Endothelial cell (in vitro differentiated cells): ENCODE data around the gene SPATA24. TPM values are rescaled to one million over a fixed set of nuclear protein-coding genes. Genes with fewer than 3 reads are reported as not detected.
"Not testable (repeated sequence)": the region's sequence is repeated elsewhere in the genome, so short reads cannot be mapped to it uniquely, and the experiment has no call there.

ENCODE experiments used
- DNase-seq: peaks from one replicate; pipeline ENCODE4 v3.0.0; 2021; ENCODE audit warnings: low spot score
- H3K27ac Mint-ChIP-seq: one replicate; pipeline ENCODE4 v1.8.0; 2021; ENCODE audit warnings: mixed read lengths, inconsistent platforms; ENCODE audit not compliant: unreplicated experiment
- H3K27me3 Mint-ChIP-seq: one replicate; pipeline ENCODE4 v1.8.0; 2021; ENCODE audit warnings: mild to moderate bottlenecking, moderate library complexity, mixed read lengths, inconsistent platforms; ENCODE audit not compliant: unreplicated experiment
- H3K36me3 Mint-ChIP-seq: one replicate; pipeline ENCODE4 v1.8.0; 2021; ENCODE audit warnings: mild to moderate bottlenecking, low read depth, mixed read lengths, inconsistent platforms; ENCODE audit not compliant: unreplicated experiment
- H3K4me1 Mint-ChIP-seq: one replicate; pipeline ENCODE4 v1.8.0; 2021; ENCODE audit warnings: mild to moderate bottlenecking, mixed read lengths, inconsistent platforms; ENCODE audit not compliant: unreplicated experiment
- H3K4me3 Mint-ChIP-seq: one replicate; pipeline ENCODE4 v1.8.0; 2021; ENCODE audit warnings: mild to moderate bottlenecking, mixed read lengths, inconsistent platforms; ENCODE audit not compliant: unreplicated experiment
- H3K9me3 Mint-ChIP-seq: one replicate; pipeline ENCODE4 v1.8.0; 2021; ENCODE audit warnings: mixed read lengths, inconsistent platforms; ENCODE audit not compliant: unreplicated experiment
- total RNA-seq: library from RNA; stranded (reverse); fragmentation: NEBNext Ultra II Directional; extraction: Animal tissue kit (Norgen Biotek cat#: 25700); gene quantifications from one replicate; pipeline ENCODE4 v1.2.1, GENCODE V29; 2021; ENCODE audit not compliant: unreplicated experiment
- TF ChIP-seq, protein P1 (sequence below): fragments of 200-600 bp; sonication (generic); IDR thresholded peaks from one replicate; pipeline ENCODE4 v1.5.0; 2021; ENCODE audit warnings: antibody characterized with exemption; ENCODE audit not compliant: unreplicated experiment

The SPATA24 gene
- total RNA-seq, 1 donor from 2014 or later = 7.6 TPM

- Mint-ChIP-seq H3K36me3 (no peaks in the 10 kb centered on the region), H3K9me3 (no peaks in the 10 kb centered on the region), H3K27me3 (peaks cover 6% of the 10 kb centered on the region), H3K4me3 (no peak overlapping the region), H3K27ac (peak overlapping the region; percentile 48), H3K4me1 (peaks cover 27% of the 10 kb centered on the region)
- TF ChIP-seq, protein P1, sequence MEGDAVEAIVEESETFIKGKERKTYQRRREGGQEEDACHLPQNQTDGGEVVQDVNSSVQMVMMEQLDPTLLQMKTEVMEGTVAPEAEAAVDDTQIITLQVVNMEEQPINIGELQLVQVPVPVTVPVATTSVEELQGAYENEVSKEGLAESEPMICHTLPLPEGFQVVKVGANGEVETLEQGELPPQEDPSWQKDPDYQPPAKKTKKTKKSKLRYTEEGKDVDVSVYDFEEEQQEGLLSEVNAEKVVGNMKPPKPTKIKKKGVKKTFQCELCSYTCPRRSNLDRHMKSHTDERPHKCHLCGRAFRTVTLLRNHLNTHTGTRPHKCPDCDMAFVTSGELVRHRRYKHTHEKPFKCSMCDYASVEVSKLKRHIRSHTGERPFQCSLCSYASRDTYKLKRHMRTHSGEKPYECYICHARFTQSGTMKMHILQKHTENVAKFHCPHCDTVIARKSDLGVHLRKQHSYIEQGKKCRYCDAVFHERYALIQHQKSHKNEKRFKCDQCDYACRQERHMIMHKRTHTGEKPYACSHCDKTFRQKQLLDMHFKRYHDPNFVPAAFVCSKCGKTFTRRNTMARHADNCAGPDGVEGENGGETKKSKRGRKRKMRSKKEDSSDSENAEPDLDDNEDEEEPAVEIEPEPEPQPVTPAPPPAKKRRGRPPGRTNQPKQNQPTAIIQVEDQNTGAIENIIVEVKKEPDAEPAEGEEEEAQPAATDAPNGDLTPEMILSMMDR = no peak
- DNase-seq = peak; percentile 32
Observed at GRCh38 chr5:139388198-139388821, 15.6 kb downstream of the SPATA24 start.

DNA sequence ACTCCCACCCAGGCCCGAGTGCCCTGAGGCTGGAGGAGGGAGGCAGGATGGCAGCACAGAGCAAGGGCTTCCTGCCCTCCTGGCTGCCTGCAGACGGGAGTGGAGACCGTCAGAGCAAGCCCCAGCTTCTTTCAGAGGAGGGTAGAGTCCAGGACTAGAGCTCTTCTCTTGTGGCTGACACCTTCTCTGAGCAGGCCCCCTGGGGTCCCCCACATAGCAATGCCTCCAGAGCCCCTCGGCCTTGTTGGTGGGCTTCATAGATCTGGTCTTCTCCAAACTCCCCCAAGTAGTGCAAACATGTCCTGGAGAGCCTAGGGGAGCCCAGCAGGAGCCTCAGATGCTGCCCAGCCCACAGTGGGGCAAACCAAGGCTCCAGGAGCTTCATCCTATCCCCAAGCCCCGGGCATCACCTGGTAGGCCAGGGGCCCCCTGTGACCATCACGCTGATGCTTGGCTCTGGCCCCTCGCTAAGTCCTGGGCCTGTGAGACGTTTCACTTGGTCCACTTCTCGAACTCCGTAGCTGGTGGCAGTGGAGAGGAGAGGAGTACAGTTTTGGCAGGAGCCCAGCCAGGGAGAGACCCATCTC, 16.2 kb downstream of the SPATA24 start:
- peaks cover 27% of the 10 kb centered on the region for H3K4me1 Mint-ChIP-seq
- H3K27me3 Mint-ChIP-seq = peaks cover 5% of the 10 kb centered on the region
- TF ChIP-seq, protein P1 = no peak
- no peak for DNase-seq
- no peaks in the 10 kb centered on the region for H3K36me3 Mint-ChIP-seq
- no peak overlapping the region for H3K4me3 Mint-ChIP-seq
- H3K27ac Mint-ChIP-seq = no peak overlapping the region
- H3K9me3 Mint-ChIP-seq = no peaks in the 10 kb centered on the region

- not testable (repeated sequence) for H3K27me3 Mint-ChIP-seq, H3K27ac Mint-ChIP-seq, DNase-seq, H3K4me3 Mint-ChIP-seq, H3K36me3 Mint-ChIP-seq, H3K9me3 Mint-ChIP-seq
- peaks cover 27% of the 10 kb centered on the region for H3K4me1 Mint-ChIP-seq
Observed at GRCh38 chr5:139386956-139387355, 16.9 kb downstream of the SPATA24 start.

DNA sequence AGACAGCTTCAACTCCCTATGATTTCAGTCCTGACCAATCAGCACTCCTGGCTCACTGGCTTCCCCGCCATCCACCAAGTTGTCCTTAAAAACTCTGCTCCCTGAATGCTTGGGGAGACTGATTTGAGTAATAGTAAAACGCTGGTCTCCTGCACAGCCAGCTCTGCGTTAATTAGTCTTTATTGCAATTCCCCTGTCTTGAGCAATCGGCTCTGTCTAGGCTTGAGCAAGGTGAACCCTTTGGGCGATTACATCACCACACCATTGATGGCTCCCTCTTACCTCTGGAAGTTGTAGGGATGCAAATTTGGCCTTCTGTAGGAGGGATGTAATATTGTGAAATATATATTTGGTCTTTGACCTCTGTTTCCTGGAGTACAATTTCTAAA, 17.8 kb downstream of the SPATA24 start:
- Mint-ChIP-seq H3K36me3 (no peaks in the 10 kb centered on the region), H3K9me3 (no peaks in the 10 kb centered on the region), H3K27ac (no peak overlapping the region), H3K27me3 (peaks cover 2% of the 10 kb centered on the region), H3K4me3 (no peak overlapping the region), H3K4me1 (peaks cover 20% of the 10 kb centered on the region)
- TF ChIP-seq, protein P1 = no peak
- DNase-seq = no peak

DNA sequence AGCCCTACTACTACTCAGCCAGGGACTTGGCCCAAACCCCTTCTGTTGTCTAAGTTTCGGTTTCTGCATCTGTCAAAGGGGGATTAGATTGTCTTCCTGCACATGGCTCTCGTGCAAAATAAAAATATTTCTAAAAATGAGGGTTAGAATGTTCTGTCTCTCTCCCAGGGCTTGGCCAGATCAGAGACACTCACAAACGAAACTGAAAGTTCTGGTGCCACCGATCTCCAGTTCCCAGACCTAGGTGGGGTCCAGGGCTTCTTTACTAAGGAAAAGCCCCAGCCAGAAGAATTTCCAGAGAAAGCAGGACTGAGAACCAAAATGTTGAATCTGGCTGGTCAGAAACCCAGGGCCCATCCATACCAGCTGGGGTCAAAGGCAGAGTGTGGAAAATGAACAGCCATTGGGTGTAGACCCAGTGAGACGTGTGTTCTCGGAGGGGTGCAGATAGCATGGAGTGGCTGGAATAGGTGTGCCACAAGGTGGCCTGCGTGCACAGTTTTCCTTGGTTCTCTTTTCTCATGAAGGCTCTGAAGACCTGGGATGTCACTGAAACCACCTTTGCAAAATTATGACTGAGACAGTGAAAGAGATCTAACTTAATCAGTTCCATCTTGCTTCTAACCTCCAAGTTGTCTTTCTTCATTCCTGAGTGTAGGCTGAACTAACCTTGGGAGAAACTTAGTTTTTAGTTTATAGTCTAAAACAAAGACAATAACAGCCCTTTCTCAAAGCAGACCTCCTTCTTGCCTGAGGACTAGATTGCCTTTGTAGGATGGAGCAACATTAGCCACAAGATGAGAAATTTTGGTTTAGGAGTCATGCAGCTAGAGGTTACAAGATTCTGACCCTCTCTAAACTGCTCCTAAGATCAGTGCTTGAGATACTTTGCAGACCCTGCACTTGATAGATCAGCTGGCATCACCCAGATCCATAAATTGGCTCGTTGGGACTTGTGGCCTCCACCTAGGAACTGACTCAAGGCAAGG, 18.5 kb downstream of the SPATA24 start:
- no peak for DNase-seq
- Mint-ChIP-seq H3K27me3 (peaks cover 3% of the 10 kb centered on the region), H3K36me3 (no peaks in the 10 kb centered on the region), H3K27ac (no peak overlapping the region), H3K9me3 (no peaks in the 10 kb centered on the region), H3K4me3 (peak overlapping the region; percentile 39), H3K4me1 (peaks cover 16% of the 10 kb centered on the region)
- TF ChIP-seq, protein P1 = no peak
